Hindlimb muscle (tissue), 1 donor: ENCODE measurements around the gene SRGAP3. TPM values are rescaled to one million over a fixed set of nuclear protein-coding genes. Genes with fewer than 3 reads are reported as not detected.

Experiments
- DNase-seq: peaks from one replicate; pipeline ENCODE4 v3.0.0-alpha.2; 2013
- polyA plus RNA-seq: library from polyadenylated mRNA; unstranded; fragments of 120-200 nt; gene quantifications from one replicate; pipeline ENCODE4 v1.2.1, GENCODE V29; 2013; ENCODE audit not compliant: insufficient read length

SRGAP3 gene
- polyA plus RNA-seq, 1 donor = 24.1 TPM

GRCh38 chr3:9139366-9139765 lies 110.1 kb downstream of the SRGAP3 start:
- no peak for DNase-seq

- no peak for DNase-seq
Measured at GRCh38 chr3:9137676-9138075, 111.8 kb downstream of the SRGAP3 start.

- no peak for DNase-seq
Measured at GRCh38 chr3:9136746-9137465, 112.5 kb downstream of the SRGAP3 start.

GRCh38 chr3:9135930-9136525 lies 113.4 kb downstream of the SRGAP3 start:
- DNase-seq = no peak

GRCh38 chr3:9135526-9135925 lies 113.9 kb downstream of the SRGAP3 start:
- DNase-seq = no peak

- DNase-seq = no peak
Measured at GRCh38 chr3:9133656-9134055, 115.8 kb downstream of the SRGAP3 start.

- no peak for DNase-seq
Measured at GRCh38 chr3:9130345-9131305, 118.8 kb downstream of the SRGAP3 start.

GRCh38 chr3:9129365-9129764 lies 120.1 kb downstream of the SRGAP3 start:
- no peak for DNase-seq

- DNase-seq = no peak
Measured at GRCh38 chr3:9125278-9125951, 124.0 kb downstream of the SRGAP3 start.

- no peak for DNase-seq
Measured at GRCh38 chr3:9124730-9125129, 124.7 kb downstream of the SRGAP3 start.

GRCh38 chr3:9123840-9124239 lies 125.6 kb downstream of the SRGAP3 start:
- no peak for DNase-seq

GRCh38 chr3:9122732-9123364 lies 126.6 kb downstream of the SRGAP3 start:
- no peak for DNase-seq

- DNase-seq = no peak
Measured at GRCh38 chr3:9121366-9122001, 128.0 kb downstream of the SRGAP3 start.

GRCh38 chr3:9119331-9119730 lies 130.1 kb downstream of the SRGAP3 start:
- DNase-seq = no peak

GRCh38 chr3:9118222-9118621 lies 131.2 kb downstream of the SRGAP3 start:
- no peak for DNase-seq

GRCh38 chr3:9117220-9117619 lies 132.2 kb downstream of the SRGAP3 start:
- DNase-seq = no peak

- DNase-seq = no peak
Measured at GRCh38 chr3:9116336-9116735, 133.1 kb downstream of the SRGAP3 start.

GRCh38 chr3:9115336-9115735 lies 134.1 kb downstream of the SRGAP3 start:
- no peak for DNase-seq

- no peak for DNase-seq
Measured at GRCh38 chr3:9113040-9113439, 136.4 kb downstream of the SRGAP3 start.

GRCh38 chr3:9111866-9112265 lies 137.6 kb downstream of the SRGAP3 start:
- peak; percentile 87 for DNase-seq

- no peak for DNase-seq
Measured at GRCh38 chr3:9111417-9111816, 138.0 kb downstream of the SRGAP3 start.

- DNase-seq = no peak
Measured at GRCh38 chr3:9110802-9111201, 138.6 kb downstream of the SRGAP3 start.
